ENCODE measurements around the gene CDKN1A.

CDKN1A gene

DNA sequence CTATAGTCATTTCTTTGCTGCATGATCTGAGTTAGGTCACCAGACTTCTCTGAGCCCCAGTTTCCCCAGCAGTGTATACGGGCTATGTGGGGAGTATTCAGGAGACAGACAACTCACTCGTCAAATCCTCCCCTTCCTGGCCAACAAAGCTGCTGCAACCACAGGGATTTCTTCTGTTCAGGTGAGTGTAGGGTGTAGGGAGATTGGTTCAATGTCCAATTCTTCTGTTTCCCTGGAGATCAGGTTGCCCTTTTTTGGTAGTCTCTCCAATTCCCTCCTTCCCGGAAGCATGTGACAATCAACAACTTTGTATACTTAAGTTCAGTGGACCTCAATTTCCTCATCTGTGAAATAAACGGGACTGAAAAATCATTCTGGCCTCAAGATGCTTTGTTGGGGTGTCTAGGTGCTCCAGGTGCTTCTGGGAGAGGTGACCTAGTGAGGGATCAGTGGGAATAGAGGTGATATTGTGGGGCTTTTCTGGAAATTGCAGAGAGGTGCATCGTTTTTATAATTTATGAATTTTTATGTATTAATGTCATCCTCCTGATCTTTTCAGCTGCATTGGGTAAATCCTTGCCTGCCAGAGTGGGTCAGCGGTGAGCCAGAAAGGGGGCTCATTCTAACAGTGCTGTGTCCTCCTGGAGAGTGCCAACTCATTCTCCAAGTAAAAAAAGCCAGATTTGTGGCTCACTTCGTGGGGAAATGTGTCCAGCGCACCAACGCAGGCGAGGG lies 594 bp upstream of the CDKN1A start:
- no peak for DNase-seq (ENCODE audit: low spot score)

DNA sequence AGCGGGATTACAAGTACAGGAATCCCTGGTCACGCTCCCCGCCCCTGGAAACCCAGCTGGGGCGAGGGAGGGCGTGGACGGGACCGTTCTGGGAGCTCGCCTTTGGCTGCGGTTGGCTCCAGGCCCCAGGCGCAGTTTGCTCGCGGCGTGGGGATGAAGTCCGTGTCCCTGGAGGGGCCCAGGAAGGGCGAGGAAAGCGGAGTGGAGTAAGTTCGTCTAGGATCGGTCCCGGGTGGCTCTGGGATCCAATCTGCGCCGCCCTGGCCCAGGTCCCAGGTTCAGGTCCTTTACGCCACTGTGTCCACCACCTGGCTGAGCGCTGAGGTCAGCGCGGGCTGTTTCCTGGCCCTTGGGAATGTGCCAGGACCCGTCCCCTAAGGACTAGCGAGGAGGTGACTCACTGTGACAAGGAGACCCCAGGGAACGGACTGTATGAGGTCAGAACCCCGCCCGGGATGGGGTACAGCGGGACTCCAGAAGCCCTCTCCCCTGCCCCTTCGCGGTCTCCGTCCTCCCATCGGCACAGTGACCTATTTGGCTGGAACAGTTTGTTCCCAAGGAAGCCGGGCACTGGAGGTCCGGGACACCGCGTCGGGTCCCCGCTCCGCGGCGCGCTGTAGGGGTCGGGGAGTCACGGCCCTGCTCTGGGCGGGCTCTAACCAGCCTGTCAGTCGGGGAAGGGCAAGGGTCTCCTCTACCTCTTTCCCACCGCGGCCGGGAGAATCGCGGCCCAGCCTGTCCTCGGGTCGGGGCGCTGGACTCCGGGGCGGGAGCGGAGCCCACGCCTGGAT lies 724 bp downstream of the CDKN1A start:
- no peak for DNase-seq (ENCODE audit: low spot score)

DNA sequence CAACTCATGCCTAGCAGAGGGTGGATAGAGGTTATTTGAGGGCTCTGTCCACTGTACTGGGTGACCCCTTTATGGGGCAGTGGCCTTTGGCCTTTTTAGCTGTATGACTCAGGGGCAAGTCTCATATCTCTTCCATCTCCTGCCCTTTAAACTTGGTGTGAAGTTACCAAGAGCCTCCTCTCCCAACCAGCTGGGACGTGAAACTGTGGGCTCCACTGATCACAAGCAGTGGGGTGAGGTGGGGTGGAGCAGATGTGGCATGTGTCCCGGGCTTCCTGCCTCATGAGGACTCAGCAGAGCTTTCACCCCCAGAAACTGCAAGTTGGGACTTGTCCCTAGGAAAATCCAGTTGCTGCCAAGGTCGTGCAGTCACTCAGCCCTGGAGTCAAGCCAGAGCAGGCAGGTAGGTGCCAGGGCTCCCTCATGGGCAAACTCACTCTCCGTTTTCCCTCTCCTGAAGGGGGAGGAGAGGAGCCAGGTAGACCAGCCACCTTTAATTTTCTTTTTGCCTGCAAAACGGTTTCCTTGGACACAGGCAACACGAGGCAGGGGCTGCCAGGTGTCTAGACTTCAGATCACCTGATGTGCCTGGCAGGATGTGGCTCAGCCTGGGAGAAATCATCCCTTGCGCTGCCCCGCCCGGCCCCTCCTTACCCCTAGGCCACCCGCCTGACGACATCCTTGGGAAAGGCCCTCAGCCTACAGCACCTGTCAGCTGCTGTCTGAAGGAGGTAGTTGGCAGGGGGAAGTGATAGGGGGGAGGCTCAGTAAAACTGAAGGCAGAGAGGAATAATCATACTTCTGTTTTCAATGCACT lies 4.0 kb downstream of the CDKN1A start:
- DNase-seq (ENCODE audit: low spot score), result peak; percentile 79

DNA sequence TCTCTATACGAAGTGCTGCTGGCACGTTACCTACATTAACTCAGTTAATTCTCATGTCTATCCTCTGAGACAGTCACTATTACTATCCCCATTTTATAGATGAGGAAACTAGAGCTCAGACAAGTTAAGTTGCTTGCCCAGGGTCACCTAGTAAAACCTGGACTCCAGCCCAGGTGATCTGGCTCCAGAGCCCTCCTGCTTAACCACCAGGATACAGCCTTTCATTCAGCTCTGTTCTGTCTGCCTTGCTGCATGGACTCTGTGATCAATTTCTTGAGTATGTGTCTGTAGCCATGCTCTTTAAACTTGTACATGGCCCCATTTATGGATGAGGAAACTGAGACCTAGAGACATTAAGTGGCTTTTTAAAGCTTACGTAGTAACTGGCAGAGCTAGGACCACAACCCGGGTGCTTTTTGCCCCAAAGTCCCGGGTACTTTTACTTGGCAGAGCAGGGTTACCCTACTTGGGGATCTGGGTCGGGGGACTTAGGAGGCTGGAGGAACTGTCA lies 4.7 kb downstream of the CDKN1A start:
- DNase-seq (ENCODE audit: low spot score), result no peak

DNA sequence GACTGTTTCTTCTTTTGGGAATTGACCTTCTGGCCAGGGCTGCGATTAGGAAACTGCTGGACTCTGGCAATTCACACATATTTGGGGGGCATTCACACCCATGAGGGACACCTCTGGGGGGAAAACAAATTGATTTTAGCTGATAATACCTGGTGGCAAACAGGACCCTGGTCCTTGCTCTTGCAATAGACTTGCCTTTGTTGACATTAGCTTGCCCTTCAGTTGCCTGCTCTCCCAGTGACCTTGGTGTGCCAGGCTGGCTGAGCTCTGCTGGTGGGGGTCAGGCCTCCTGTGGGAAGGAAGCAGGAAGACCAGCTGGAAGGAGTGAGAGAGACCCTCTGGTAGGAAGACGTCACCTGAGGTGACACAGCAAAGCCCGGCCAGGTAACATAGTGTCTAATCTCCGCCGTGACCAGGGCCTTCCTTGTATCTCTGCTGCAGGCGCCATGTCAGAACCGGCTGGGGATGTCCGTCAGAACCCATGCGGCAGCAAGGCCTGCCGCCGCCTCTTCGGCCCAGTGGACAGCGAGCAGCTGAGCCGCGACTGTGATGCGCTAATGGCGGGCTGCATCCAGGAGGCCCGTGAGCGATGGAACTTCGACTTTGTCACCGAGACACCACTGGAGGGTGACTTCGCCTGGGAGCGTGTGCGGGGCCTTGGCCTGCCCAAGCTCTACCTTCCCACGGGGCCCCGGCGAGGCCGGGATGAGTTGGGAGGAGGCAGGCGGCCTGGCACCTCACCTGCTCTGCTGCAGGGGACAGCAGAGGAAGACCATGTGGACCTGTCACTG lies 5.3 kb downstream of the CDKN1A start:
- DNase-seq (ENCODE audit: low spot score), result no peak

DNA sequence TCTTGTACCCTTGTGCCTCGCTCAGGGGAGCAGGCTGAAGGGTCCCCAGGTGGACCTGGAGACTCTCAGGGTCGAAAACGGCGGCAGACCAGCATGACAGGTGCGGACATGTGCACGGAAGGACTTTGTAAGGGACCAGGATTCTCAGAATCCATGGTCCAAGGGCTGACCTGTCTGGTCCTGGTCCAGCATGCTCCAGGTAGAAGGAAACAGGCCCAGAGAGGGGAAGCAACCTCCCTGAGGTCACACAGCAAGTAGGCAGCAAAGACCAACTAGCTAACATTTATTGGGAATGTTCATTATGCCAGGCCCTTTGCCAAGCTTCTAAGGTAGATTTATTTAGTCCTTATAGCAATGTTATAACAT lies 5.9 kb downstream of the CDKN1A start:
- DNase-seq (ENCODE audit: low spot score), result no peak

DNA sequence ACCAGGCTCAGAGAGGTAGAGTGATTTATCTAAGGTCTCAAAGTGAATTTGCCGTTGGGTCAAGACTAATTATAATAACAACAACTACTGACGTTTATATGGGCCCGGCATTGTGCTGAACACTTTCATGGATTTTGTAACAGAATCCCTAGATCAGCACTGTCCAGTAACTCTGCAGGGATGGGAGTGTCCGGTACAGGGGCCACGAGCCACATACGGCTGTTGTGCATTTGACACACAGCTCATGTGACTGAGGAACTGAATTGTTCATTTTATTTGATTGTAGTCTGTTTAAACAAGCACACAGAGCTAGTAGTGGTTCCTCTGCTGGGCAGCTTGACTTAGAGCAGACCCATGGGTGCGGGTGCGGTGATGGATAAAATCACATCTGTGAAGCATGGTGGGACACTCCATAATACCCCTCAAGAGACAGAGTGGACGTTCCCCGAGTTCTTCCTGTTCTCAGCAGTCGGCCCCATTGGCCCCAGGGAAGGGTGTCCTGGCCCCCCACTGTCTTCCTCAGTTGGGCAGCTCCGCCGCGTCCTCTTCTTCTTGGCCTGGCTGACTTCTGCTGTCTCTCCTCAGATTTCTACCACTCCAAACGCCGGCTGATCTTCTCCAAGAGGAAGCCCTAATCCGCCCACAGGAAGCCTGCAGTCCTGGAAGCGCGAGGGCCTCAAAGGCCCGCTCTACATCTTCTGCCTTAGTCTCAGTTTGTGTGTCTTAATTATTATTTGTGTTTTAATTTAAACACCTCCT lies 6.8 kb downstream of the CDKN1A start:
- DNase-seq (ENCODE audit: low spot score), result no peak

DNA sequence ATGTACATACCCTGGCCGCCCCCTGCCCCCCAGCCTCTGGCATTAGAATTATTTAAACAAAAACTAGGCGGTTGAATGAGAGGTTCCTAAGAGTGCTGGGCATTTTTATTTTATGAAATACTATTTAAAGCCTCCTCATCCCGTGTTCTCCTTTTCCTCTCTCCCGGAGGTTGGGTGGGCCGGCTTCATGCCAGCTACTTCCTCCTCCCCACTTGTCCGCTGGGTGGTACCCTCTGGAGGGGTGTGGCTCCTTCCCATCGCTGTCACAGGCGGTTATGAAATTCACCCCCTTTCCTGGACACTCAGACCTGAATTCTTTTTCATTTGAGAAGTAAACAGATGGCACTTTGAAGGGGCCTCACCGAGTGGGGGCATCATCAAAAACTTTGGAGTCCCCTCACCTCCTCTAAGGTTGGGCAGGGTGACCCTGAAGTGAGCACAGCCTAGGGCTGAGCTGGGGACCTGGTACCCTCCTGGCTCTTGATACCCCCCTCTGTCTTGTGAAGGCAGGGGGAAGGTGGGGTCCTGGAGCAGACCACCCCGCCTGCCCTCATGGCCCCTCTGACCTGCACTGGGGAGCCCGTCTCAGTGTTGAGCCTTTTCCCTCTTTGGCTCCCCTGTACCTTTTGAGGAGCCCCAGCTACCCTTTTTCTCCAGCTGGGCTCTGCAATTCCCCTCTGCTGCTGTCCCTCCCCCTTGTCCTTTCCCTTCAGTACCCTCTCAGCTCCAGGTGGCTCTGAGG lies 7.6 kb downstream of the CDKN1A start:
- no peak for DNase-seq (ENCODE audit: low spot score)

DNA sequence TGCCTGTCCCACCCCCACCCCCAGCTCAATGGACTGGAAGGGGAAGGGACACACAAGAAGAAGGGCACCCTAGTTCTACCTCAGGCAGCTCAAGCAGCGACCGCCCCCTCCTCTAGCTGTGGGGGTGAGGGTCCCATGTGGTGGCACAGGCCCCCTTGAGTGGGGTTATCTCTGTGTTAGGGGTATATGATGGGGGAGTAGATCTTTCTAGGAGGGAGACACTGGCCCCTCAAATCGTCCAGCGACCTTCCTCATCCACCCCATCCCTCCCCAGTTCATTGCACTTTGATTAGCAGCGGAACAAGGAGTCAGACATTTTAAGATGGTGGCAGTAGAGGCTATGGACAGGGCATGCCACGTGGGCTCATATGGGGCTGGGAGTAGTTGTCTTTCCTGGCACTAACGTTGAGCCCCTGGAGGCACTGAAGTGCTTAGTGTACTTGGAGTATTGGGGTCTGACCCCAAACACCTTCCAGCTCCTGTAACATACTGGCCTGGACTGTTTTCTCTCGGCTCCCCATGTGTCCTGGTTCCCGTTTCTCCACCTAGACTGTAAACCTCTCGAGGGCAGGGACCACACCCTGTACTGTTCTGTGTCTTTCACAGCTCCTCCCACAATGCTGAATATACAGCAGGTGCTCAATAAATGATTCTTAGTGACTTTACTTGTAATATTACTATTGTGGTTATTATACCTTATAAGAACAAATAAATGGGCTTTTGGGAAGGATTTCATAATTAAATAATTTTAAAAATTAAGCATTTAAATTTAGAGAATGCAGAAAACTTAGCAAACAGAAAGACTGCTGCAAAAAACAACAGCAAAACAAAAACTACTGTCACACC lies 8.4 kb downstream of the CDKN1A start:
- DNase-seq (ENCODE audit: low spot score), result no peak

DNA sequence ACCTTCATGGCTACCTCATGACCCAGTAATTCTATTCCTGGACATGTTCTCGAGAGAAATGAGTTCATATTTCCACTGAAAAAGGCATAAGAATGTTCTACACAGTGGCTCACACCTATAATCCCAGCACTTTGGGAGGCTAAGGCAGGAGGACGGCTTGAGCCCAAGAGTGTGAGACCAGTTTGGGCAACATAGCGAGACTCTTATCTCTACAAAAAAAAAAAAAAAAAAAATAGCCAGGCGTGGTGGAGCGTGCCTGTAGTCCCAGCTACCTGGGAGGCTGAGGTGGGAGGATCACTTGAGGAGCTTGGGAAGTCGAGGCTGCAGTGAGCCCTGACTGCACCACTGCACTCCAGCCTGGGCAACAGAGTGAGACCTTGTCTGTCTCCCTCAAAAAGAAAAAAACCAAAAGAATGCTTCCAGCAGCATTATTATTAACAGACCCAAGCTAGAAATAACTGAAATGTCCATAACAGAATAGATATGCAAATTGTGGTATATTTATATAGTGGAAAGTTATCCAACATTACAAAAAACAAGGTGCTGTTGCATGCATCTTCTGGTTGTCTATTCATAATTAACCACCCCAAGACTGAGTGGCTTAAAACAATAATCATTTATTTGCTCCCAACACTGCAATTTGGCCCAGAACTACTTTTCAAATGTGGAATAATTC lies 9.7 kb downstream of the CDKN1A start:
- DNase-seq (ENCODE audit: low spot score), result no peak

DNA sequence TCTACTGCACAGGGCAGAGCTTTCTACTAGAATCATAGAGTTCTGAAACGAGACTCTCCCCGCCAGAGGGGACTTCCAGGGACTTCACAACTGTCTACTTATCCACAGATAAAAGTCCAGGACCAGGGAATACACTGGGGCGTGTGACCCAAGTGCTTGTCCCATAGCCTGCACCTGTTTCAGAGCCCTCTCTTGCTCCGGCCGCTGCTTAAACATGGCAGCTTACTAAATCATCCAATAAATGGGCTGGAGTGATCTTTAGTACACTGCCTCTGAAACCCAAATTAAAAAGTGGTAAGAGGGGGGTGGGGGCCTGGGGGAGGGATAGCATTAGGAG lies 10.2 kb downstream of the CDKN1A start:
- no peak for DNase-seq (ENCODE audit: low spot score)

DNA sequence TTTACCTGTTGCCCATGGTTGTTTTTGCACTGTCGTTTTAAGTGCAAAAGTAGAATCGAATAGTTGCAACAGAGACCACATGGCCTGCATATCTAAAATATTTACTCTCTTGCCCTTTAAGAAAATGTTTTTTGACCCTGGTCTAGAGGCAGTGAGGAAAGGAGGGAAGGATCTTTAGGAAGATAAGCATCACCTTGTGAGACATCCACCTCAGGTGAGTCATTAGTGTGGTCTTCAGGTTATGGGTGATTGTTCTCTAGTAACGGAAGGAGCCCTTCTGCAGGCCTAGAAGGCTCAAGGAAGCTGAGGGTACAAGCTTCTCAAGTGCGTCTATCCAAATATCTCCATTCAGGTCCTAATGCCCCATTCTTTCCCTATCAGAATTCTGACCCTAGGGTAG lies 12.5 kb downstream of the CDKN1A start:
- DNase-seq (ENCODE audit: low spot score), result peak; percentile 38

DNA sequence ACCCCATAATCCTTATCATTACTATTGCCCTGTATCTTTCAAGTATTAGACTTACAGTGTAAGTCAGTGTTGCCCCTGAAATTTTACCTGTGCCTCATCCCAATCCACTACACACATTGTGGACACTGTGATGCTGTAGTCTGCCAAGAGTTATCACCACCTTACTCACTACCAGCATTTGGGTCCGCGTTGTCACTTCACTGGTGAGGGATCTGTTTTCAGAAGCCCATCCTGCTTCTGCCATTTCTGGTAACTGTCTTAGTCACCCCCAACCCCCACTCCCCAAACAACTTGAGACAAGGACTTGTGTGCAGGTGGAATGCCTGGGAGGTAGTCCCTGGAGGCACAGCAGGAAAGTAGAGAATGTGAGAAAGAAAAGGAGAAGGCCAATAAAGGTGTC lies 13.1 kb downstream of the CDKN1A start:
- DNase-seq (ENCODE audit: low spot score), result no peak

DNA sequence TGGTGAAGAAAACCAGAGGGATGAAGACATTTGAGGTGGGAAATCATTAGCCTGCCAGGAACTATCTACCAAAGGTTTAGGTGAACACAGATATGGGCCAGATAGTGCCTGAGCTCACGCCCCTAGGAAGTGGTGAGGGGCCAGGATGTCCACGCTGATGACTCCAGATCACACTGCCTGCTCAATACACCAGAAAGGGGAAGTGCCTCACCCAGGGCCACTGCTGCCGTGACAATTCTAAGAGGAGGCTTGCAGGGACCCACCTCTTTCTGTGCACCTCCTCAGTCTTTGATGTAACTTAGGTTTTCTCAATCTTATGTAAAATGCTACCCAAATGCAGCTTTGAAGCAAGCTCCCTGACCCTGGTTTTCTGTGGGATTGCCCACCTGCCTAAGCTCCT lies 13.7 kb downstream of the CDKN1A start:
- peak; percentile 58 for DNase-seq (ENCODE audit: low spot score)

DNA sequence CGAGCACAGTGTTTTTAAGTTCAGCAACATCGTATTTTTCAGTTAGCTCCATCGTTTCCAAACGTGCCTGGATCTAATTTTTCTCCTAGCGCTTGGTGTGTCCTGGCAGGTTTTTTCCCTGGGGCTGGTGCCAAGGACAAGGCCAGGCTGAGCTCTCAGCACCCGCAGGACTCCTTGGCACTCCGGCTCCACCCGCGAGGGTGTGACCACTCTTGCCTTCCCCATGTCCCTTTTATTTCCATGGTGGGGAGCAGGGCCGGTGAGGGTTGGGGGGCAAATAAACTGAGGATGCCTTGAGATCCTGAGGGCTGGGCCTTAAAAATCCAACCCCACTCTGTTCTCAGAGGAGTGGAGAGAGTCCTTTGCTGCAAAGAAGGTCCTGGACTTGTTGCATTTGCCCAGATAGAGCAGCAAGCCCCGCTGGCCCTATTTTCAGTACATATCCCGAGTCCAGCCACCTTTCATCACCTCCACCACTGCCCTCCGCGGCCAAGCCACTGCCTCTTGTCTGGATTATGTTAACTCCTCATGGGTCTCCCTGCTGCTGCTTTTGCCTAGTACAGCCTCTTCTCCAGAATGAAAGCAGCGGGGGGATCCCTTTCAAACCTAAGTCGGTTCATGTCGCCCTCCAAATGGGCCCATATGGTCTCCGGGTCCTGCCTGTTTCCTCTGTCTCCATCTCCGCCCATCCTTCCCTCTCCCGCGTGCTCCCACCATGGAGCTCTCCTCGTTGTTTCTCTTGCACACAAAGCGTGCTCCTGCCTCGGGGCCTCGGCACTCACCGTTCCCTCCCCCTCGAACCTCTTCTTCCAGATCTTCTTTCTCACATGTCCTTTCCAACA lies 14.6 kb downstream of the CDKN1A start:
- no peak for DNase-seq (ENCODE audit: low spot score)

DNA sequence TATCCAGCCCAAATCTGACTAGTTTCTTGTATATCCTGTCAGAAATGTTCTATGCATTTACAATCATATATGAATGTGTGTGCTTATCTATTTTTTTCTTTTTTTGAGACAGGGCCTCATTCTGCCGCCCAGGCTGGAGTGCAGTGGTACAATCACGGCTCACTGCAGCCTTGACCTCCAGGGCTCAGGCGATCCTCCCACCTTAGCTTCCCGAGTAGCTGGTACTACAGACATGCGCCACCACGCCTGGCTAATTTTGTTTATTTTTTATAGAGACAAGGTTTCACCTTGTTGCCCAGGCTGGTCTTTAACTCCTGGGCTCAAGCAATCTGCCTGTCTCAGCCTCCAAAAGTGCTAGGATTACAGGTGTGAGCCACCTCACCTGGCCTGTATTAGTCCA lies 16.1 kb downstream of the CDKN1A start:
- no peak for DNase-seq (ENCODE audit: low spot score)

DNA sequence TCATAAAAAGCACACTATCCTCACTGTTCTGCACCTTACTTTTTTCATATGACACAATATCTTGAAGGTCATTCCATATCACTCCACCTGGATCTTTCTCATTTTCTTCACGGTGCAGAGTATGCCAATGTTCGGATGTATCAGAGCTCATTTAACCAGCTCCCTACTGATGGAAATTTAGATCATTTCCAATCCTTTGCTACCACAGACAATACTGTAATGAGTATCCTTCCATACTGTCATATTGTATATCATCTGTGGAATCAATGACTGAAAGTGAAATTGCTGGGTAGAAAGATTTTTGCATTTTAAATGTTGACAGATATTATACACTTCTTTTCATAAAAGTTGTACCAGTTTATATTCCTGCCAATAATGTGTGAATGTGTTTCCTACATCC lies 16.9 kb downstream of the CDKN1A start:
- DNase-seq (ENCODE audit: low spot score), result no peak

DNA sequence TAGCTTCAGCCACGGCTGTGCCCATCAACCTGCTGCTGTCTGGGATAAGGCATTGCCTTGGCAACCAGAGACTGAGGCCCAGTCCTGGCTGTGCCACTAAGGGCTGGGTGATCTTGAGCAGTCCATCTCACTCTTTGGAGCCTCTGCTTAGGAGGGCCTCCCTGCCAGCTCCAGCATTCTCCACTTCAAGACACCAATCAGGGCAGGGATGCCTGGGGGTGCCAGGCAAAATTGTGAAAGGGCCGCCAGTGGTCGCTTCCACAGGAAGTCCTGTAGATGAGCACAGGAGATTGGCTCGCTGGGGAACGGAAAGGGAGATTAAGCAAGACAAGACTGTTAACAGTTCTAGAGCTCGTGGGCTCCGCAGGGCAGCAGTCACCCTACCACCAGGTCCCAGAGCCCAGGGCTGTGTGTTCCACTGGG lies 19.0 kb downstream of the CDKN1A start, which contains the start of gene RAB44:
TSS of gene RAB44 (plus strand) at position 346 of the 423 bp plus-strand sequence. CDS start 6,410 bp downstream, outside the sequence.
- no peak for DNase-seq (ENCODE audit: low spot score)
